Stimulated activated CD8-positive, alpha-beta memory T cell treated with anti-CD3 and anti-CD28 coated beads, Interleukin-12 subunit alpha, Interleukin-12 subunit beta, amount 100 ng/mL, for 24 hours (primary cell): ENCODE data around the gene RAP1GAP.
"Not testable (repeated sequence)": the region's sequence is repeated elsewhere in the genome, so short reads cannot be mapped to it uniquely, and the experiment has no call there.

ENCODE experiments used
- DNase-seq: peaks from one replicate; pipeline ENCODE4 v3.0.0-alpha.2; 2020; ENCODE audit errors: extremely low read depth

Gene RAP1GAP

GRCh38 chr1:21570528-21570875, 98.7 kb downstream of the RAP1GAP start:
- no peak for DNase-seq

GRCh38 chr1:21569820-21570527, 99.2 kb downstream of the RAP1GAP start:
- DNase-seq: no peak

DNA sequence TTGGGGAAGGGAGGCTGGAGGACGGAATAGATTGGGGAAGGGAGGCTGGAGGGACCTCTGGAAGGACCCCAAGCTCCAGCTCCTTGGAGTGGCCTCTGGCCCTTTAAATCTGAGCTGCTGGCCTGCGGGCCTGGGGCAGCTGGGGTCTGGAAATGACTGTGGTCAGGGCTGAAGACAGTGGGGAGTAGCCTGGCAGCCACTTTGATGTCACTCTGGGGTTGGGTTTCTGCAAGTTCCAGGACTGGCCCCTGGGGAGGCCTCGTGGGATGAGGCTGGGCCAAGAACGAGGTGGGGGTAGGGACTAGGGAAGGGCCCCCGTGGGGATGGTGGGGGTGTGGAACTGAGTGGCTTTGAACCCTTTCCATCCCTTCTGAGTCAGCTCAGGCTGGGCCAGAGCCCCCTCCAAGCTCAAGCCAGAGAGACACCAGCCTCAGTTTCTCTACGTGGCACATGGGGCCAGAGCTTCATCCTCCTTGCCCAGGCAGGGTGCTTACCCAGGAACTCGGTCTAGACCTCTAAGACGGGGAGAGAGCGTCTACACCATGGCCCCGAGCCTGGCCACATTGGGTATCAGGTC, 100.3 kb downstream of the RAP1GAP start:
- DNase-seq: no peak

GRCh38 chr1:21568006-21568746, 101.0 kb downstream of the RAP1GAP start:
- no peak for DNase-seq

GRCh38 chr1:21567241-21568005, 101.7 kb downstream of the RAP1GAP start:
- DNase-seq: no peak

GRCh38 chr1:21566361-21566760, 102.8 kb downstream of the RAP1GAP start:
- DNase-seq: not testable (repeated sequence)

DNA sequence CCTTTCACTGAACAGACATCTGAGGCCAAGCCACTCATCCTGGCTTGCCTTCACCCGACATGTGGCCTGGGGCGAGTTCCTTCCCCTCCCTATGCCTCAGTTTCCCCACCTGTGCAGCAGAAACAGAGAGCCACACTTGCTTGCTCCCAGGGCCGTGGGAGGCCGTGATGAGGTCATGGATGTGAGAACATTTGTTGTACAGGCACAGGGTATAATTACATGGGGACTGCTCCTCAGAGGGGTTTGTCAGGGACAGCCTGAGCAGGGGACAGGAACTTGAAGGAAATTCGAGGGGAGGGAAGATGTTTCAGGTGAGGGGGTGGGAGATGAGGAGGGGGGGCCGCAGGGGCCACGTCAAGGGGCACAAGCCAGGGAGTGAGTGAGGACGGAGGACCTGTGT, 103.9 kb downstream of the RAP1GAP start:
- DNase-seq: no peak

DNA sequence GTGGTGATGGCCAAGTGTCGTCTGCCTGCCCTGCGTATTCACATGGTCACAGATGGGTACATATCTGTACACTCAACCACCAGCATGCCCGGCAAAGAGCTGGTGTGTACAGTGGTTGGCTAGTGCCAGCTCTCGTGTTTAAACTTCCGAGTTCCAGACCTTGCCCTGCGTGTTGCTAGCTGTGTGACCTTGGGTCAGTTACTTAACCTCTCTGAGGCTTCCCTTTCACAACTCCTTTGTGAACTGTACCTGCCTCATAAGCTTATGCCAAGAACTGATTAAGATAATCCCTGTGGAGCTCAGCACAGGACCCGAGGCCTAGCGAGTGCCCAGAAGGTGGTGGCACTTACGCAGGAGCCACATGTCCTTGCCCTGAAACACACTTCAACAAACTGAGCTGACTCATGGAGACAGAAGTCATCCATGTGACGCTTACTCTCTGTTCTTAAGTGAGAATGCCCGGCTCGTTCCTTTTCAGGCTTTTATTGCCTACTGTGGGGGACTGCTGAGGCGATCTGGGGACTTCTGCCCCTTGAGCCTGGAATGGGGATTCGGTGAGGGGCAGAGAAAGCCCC, 104.5 kb downstream of the RAP1GAP start:
- no peak for DNase-seq

GRCh38 chr1:21563971-21564370, 105.2 kb downstream of the RAP1GAP start:
- no peak for DNase-seq

GRCh38 chr1:21562896-21563295, 106.3 kb downstream of the RAP1GAP start:
- no peak for DNase-seq

- no peak for DNase-seq
These were observed 108.1 kb downstream of the RAP1GAP start for GRCh38 chr1:21560916-21561638.

DNA sequence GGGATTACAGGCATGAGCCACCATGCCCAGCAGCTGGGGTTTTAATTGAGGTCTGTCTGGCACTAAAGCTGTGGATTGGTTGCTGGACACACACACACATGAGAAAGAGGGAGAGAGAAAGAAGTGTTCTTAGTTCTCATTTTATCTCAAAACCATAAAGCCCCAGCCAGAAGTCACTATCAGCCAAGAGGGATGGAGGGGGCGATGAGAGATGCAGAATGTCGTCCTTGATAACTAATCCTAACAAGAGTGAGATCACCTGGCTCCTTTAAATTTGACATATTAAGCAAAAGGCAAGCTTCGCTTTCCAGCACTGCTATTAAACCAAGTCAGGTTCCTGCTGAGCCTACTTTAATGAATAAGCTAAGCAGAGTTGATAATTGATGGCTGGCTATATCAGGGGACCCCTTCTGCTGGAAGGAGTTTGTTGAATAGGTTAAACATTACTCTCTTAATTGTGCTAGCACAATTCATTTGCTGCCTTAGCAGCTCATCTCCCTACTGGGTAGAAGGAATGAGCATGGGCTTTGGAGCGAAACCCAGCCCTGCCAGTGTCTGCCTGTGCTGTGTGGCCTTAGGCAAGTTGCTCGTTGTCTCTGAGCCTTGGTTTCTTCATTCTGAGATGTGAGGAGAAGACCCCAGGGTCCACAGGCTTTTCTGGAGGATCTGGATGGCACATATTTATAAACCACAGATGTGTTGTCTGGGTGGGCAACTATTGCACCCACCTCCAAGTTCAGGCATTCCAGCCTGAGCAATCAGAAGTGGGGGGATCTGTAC, 109.2 kb downstream of the RAP1GAP start:
- DNase-seq: no peak

GRCh38 chr1:21553116-21553926, 115.8 kb downstream of the RAP1GAP start:
- DNase-seq: no peak

- no peak for DNase-seq
These were observed 116.4 kb downstream of the RAP1GAP start for GRCh38 chr1:21552715-21553114.

DNA sequence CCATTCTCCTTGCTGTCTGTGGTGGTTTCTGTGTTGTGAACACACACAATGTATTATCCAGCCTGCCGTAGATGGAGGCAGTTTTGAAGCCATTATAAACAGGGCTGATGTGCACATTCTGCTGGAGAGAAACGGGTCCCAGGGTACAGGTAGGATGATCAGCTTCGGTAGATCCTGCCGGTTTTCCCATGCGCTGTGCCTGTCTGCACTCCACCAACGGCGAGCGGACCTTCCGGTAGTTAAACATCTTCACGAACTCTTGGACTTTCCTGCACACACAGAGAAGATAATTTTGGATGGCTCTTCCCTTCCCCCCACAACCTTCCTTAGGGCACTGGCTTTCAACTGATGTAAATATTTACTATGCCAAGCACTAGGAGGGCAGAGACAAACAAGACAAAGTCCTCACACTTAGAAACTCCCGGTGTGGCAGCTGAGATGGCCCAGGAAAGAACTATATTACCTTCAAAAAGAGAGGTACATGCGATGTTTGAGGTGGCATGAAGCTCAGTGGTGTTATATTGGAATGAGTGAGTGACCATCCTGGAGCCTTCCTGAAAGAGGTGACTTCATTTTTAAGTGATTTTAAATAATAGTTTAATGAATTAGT, 118.2 kb downstream of the RAP1GAP start:
- DNase-seq: no peak

GRCh38 chr1:21550097-21550496, 119.1 kb downstream of the RAP1GAP start:
- no peak for DNase-seq

- no peak for DNase-seq
These were observed 121.3 kb downstream of the RAP1GAP start for GRCh38 chr1:21547876-21548275.
